ENCODE results near the gene CDK8.
A peak's percentile ranks its signal among the peaks of the same experiment; 100 is the strongest.

Gene CDK8

GRCh38 chr13:26220575-26220974 lies 33.4 kb upstream of the CDK8 start:
- Histone ChIP-seq H3K4me2 (ENCODE audit: low read depth, low read length, poor library complexity, severe bottlenecking) (peak overlapping the region; percentile 89), H3K9me2 (replicated peaks; ENCODE audit: insufficient read depth, low read length) (no peaks in the 10 kb centered on the region), H3K79me2 (ENCODE audit: insufficient read depth, low read length) (peaks cover 25% of the 10 kb centered on the region), H3K9ac (ENCODE audit: low read length) (peak overlapping the region; percentile 96), H3K36me3 (ENCODE audit: low read length) (peaks cover 39% of the 10 kb centered on the region), H3K4me3 (ENCODE audit: insufficient read depth, low read length, poor library complexity, severe bottlenecking) (peak overlapping the region; percentile 96), H3F3A (ENCODE audit: insufficient read depth) (no peaks in the 10 kb centered on the region), H4K20me1 (ENCODE audit: low read depth, low read length) (no peaks in the 10 kb centered on the region), H3K9me3 (ENCODE audit: insufficient read depth, low read length) (no peaks in the 10 kb centered on the region), H2AFZ (ENCODE audit: low read depth, low read length, severe bottlenecking) (no peak overlapping the region), H3K27ac (ENCODE audit: low read depth, low read length) (no peak overlapping the region), H3K27me3 (ENCODE audit: low read length) (no peaks in the 10 kb centered on the region)
- no peak for TF ChIP-seq CTCF (IDR thresholded peaks at IDR 0.05; ENCODE audit: insufficient read depth, low read length, poor library complexity, severe bottlenecking)
- TF ChIP-seq EZH2phosphoT487 (conservative IDR thresholded peaks at IDR 0.05; ENCODE audit: low read length), result no peak

GRCh38 chr13:26221399-26221720 lies 32.6 kb upstream of the CDK8 start:
- TF ChIP-seq CTCF (IDR thresholded peaks at IDR 0.05; ENCODE audit: insufficient read depth, low read length, poor library complexity, severe bottlenecking) (no peak), EZH2phosphoT487 (conservative IDR thresholded peaks at IDR 0.05; ENCODE audit: low read length) (no peak)
- no peaks in the 10 kb centered on the region for H3F3A ChIP-seq (ENCODE audit: insufficient read depth)
- no peaks in the 10 kb centered on the region for H3K9me2 ChIP-seq (replicated peaks; ENCODE audit: insufficient read depth, low read length)
- peaks cover 32% of the 10 kb centered on the region for H3K36me3 ChIP-seq (ENCODE audit: low read length)
- peak overlapping the region; percentile 96 for H3K9ac ChIP-seq (ENCODE audit: low read length)
- peak overlapping the region; percentile 96 for H3K4me3 ChIP-seq (ENCODE audit: insufficient read depth, low read length, poor library complexity, severe bottlenecking)
- H3K9me3 ChIP-seq (ENCODE audit: insufficient read depth, low read length), result no peaks in the 10 kb centered on the region
- peak overlapping the region; percentile 89 for H3K4me2 ChIP-seq (ENCODE audit: low read depth, low read length, poor library complexity, severe bottlenecking)
- H4K20me1 ChIP-seq (ENCODE audit: low read depth, low read length), result no peaks in the 10 kb centered on the region
- H2AFZ ChIP-seq (ENCODE audit: low read depth, low read length, severe bottlenecking), result peak overlapping the region; percentile 85
- H3K27ac ChIP-seq (ENCODE audit: low read depth, low read length), result peak overlapping the region; percentile 85
- no peaks in the 10 kb centered on the region for H3K27me3 ChIP-seq (ENCODE audit: low read length)
- H3K79me2 ChIP-seq (ENCODE audit: insufficient read depth, low read length), result peaks cover 25% of the 10 kb centered on the region

GRCh38 chr13:26221721-26222519 lies 32.0 kb upstream of the CDK8 start, which contains the start of gene RNF6:
Gene RNF6 (minus strand): TSS chr13:26222314. CDS start chr13:26219649, 2,665 bp downstream.
- Histone ChIP-seq H3K36me3 (ENCODE audit: low read length) (peaks cover 27% of the 10 kb centered on the region), H2AFZ (ENCODE audit: low read depth, low read length, severe bottlenecking) (peak within 1 kb of the TSS; percentile 85), H3K4me3 (ENCODE audit: insufficient read depth, low read length, poor library complexity, severe bottlenecking) (peak within 1 kb of the TSS; percentile 96), H3F3A (ENCODE audit: insufficient read depth) (no peaks in the 10 kb centered on the region), H3K27me3 (ENCODE audit: low read length) (no peaks in the 10 kb centered on the region), H3K9me2 (replicated peaks; ENCODE audit: insufficient read depth, low read length) (no peaks in the 10 kb centered on the region), H3K79me2 (ENCODE audit: insufficient read depth, low read length) (peaks cover 25% of the 10 kb centered on the region), H3K4me2 (ENCODE audit: low read depth, low read length, poor library complexity, severe bottlenecking) (peak within 1 kb of the TSS; percentile 89), H4K20me1 (ENCODE audit: low read depth, low read length) (no peaks in the 10 kb centered on the region), H3K9me3 (ENCODE audit: insufficient read depth, low read length) (no peaks in the 10 kb centered on the region), H3K27ac (ENCODE audit: low read depth, low read length) (peak within 1 kb of the TSS; percentile 85), H3K9ac (ENCODE audit: low read length) (peak within 1 kb of the TSS; percentile 96)
- TF ChIP-seq CTCF (IDR thresholded peaks at IDR 0.05; ENCODE audit: insufficient read depth, low read length, poor library complexity, severe bottlenecking) (no peak), EZH2phosphoT487 (conservative IDR thresholded peaks at IDR 0.05; ENCODE audit: low read length) (no peak)
